Lower lobe of right lung (tissue), 2 donors: ENCODE data around the gene ACACB. TPM values are rescaled to one million over a fixed set of nuclear protein-coding genes. Genes with fewer than 3 reads are reported as not detected.

Source experiments
- ATAC-seq, 2 donors: fragments of 200-7000 bp; cut with Tn5 transposase; one replicate each; pipeline ENCODE4 v1.9.1; 2020 to 2022; ENCODE audit warnings: mild to moderate bottlenecking in 2 of 2, moderate library complexity in 2 of 2
- DNase-seq: peaks from one replicate; pipeline ENCODE4 v3.0.0-alpha.2; 2020
- H3K27ac ChIP-seq: fragments of 200-600 bp; one replicate; pipeline ENCODE4 v1.8.0; 2022
- H3K27me3 ChIP-seq: fragments of 200-600 bp; one replicate; pipeline ENCODE4 v1.8.0; 2022; ENCODE audit warnings: low read depth
- H3K36me3 ChIP-seq: fragments of 200-600 bp; one replicate; pipeline ENCODE4 v1.8.0; 2022; ENCODE audit warnings: mild to moderate bottlenecking
- H3K4me1 ChIP-seq: fragments of 200-600 bp; one replicate; pipeline ENCODE4 v1.8.0; 2022
- H3K4me3 ChIP-seq: fragments of 200-600 bp; one replicate; pipeline ENCODE4 v1.8.0; 2022; ENCODE audit warnings: mild to moderate bottlenecking
- H3K9me3 ChIP-seq: fragments of 200-600 bp; one replicate; pipeline ENCODE4 v1.8.0; 2022
- CTCF ChIP-seq: fragments of 200-600 bp; IDR thresholded peaks from one replicate; pipeline ENCODE4 v1.8.0; 2022; ENCODE audit warnings: antibody characterized with exemption, mild to moderate bottlenecking
- intact Hi-C: fragments of 100-400 bp; cut with DNase I; formaldehyde crosslinking; loops from one replicate; pipeline ENCODE4 v1.11.0; 2022
- total RNA-seq: library from RNA; stranded (reverse); fragmentation: NEBNext Ultra II Directional; extraction: Animal tissue kit (Norgen Biotek cat#: 25700); gene quantifications from one replicate; pipeline ENCODE4 v1.2.1, GENCODE V29; 2021
- donor health status: DM: no; HTN: yes; CAD: no; lungs with severe emphysema.

The ACACB gene
- total RNA-seq, 1 donor from 2014 or later = 42.5 TPM

GRCh38 chr12:109246221-109246620 is 129.8 kb downstream of the ACACB start:
- Histone ChIP-seq H3K4me1 (no peaks in the 10 kb centered on the region), H3K4me3 (no peak overlapping the region), H3K27ac (no peak overlapping the region), H3K27me3 (no peaks in the 10 kb centered on the region), H3K36me3 (peaks cover 75% of the 10 kb centered on the region), H3K9me3 (no peaks in the 10 kb centered on the region)
- DNase-seq (no peak), ATAC-seq (no peak)
- no peak for TF ChIP-seq CTCF
- intact Hi-C loops = no loop called here

GRCh38 chr12:109247831-109248654 is 131.7 kb downstream of the ACACB start:
- intact Hi-C loops = no loop called here
- Histone ChIP-seq H3K9me3 (no peaks in the 10 kb centered on the region), H3K27ac (no peak overlapping the region), H3K4me3 (no peak overlapping the region), H3K4me1 (no peaks in the 10 kb centered on the region), H3K36me3 (peaks cover 73% of the 10 kb centered on the region), H3K27me3 (no peaks in the 10 kb centered on the region)
- no peak for DNase-seq
- ATAC-seq = no peak
- TF ChIP-seq CTCF = no peak

GRCh38 chr12:109250523-109250922 is 134.1 kb downstream of the ACACB start:
- H3K4me3 ChIP-seq = no peak overlapping the region
- no peak for DNase-seq
- no peak overlapping the region for H3K27ac ChIP-seq
- H3K4me1 ChIP-seq = no peaks in the 10 kb centered on the region
- intact Hi-C loops = no loop called here
- H3K36me3 ChIP-seq = peaks cover 67% of the 10 kb centered on the region
- TF ChIP-seq CTCF = no peak
- H3K9me3 ChIP-seq = peaks cover 11% of the 10 kb centered on the region
- no peak for ATAC-seq
- no peaks in the 10 kb centered on the region for H3K27me3 ChIP-seq

- TF ChIP-seq CTCF = no peak
- Histone ChIP-seq H3K36me3 (peaks cover 66% of the 10 kb centered on the region), H3K9me3 (peaks cover 11% of the 10 kb centered on the region), H3K4me3 (no peak overlapping the region), H3K27me3 (no peaks in the 10 kb centered on the region), H3K4me1 (no peaks in the 10 kb centered on the region), H3K27ac (no peak overlapping the region)
- DNase-seq = no peak
- no peak for ATAC-seq
- intact Hi-C loops = no loop called here
These were observed 136.4 kb downstream of the ACACB start for GRCh38 chr12:109252799-109253198.

- intact Hi-C loops = no loop called here
- no peak for DNase-seq
- Histone ChIP-seq H3K27me3 (no peaks in the 10 kb centered on the region), H3K27ac (no peak overlapping the region), H3K4me1 (no peaks in the 10 kb centered on the region), H3K36me3 (peaks cover 77% of the 10 kb centered on the region), H3K4me3 (no peak overlapping the region), H3K9me3 (peaks cover 11% of the 10 kb centered on the region)
- TF ChIP-seq CTCF = no peak
- ATAC-seq = no peak
These were observed 137.6 kb downstream of the ACACB start for GRCh38 chr12:109253913-109254544.
